Neural cell (in vitro differentiated cells): ENCODE data around the gene CCDC9B. TPM values are rescaled to one million over a fixed set of nuclear protein-coding genes. Genes with fewer than 3 reads are reported as not detected.

Source experiments
- H2AFZ ChIP-seq: fragments of 200-600, 300-800 bp; sonication (generic), shearing (Covaris generic); 2 replicates; pipeline ENCODE4 v1.6.0; 2014; ENCODE audit warnings: low read depth, mild to moderate bottlenecking, antibody characterized with exemption, low read length, moderate library complexity
- H3F3A ChIP-seq: fragments of 200-600 bp; shearing (Covaris generic); 2 replicates; pipeline ENCODE4 v1.6.1; 2016; ENCODE audit warnings: mild to moderate bottlenecking, moderate library complexity, mixed read lengths, antibody characterized with exemption, low read length; ENCODE audit not compliant: insufficient read depth, poor library complexity, severe bottlenecking
- H3K27ac ChIP-seq: fragments of 200-600, 300-800 bp; sonication (generic), shearing (Covaris generic); 2 replicates; pipeline ENCODE4 v1.5.1; 2014; ENCODE audit warnings: mild to moderate bottlenecking, low read length, moderate library complexity
- H3K27me3 ChIP-seq: fragments of 300-800, 200-600 bp; sonication (generic), shearing (Covaris generic); 2 replicates; pipeline ENCODE4 v1.6.0; 2014; ENCODE audit warnings: mild to moderate bottlenecking, low read depth, low read length, moderate library complexity; ENCODE audit not compliant: insufficient read depth
- H3K36me3 ChIP-seq: fragments of 300-800, 200-600 bp; sonication (generic), shearing (Covaris generic); 2 replicates; pipeline ENCODE4 v1.5.1; 2014; ENCODE audit warnings: mild to moderate bottlenecking, antibody characterized with exemption, low read length, moderate library complexity; ENCODE audit not compliant: insufficient read depth
- H3K4me2 ChIP-seq: fragments of 300-800, 200-600 bp; sonication (generic), shearing (Covaris generic); 2 replicates; pipeline ENCODE4 v1.6.0; 2014; ENCODE audit warnings: mild to moderate bottlenecking, low read length
- H3K4me3 ChIP-seq: fragments of 300-800, 200-600 bp; sonication (generic), shearing (Covaris generic); 2 replicates; pipeline ENCODE4 v1.5.1; 2014; ENCODE audit warnings: mild to moderate bottlenecking, low read length, moderate library complexity
- H3K79me2 ChIP-seq: fragments of 200-600 bp; shearing (Covaris generic); replicated peaks from 2 replicates; pipeline ENCODE4 v1.6.0; 2014; ENCODE audit warnings: mild to moderate bottlenecking, low read length, moderate library complexity; ENCODE audit not compliant: insufficient read depth
- H3K9ac ChIP-seq: fragments of 300-800, 200-600 bp; sonication (generic), shearing (Covaris generic); 2 replicates; pipeline ENCODE4 v1.6.1; 2016; ENCODE audit warnings: mild to moderate bottlenecking, low read length, mixed read lengths
- H3K9me2 ChIP-seq: fragments of 200-600 bp; shearing (Covaris generic); 2 replicates; pipeline ENCODE4 v1.6.1; 2016; ENCODE audit warnings: mild to moderate bottlenecking, low read length, mixed read lengths; ENCODE audit not compliant: insufficient read depth
- H3K9me3 ChIP-seq: fragments of 200-600, 300-800 bp; sonication (generic), shearing (Covaris generic); 2 replicates; pipeline ENCODE4 v1.6.1; 2016; ENCODE audit warnings: mild to moderate bottlenecking, mixed run types, low read length, moderate library complexity, mixed read lengths
- H4K20me1 ChIP-seq: fragments of 200-600 bp; shearing (Covaris generic); 2 replicates; pipeline ENCODE4 v1.6.1; 2016; ENCODE audit warnings: mild to moderate bottlenecking, mixed run types; ENCODE audit not compliant: insufficient read depth
- CTCF ChIP-seq: fragments of 450-650 bp; IDR thresholded peaks from 2 replicates; pipeline ENCODE4 v1.5.1; 2014; ENCODE audit warnings: antibody characterized with exemption, mild to moderate bottlenecking, moderate library complexity; ENCODE audit not compliant: poor library complexity, severe bottlenecking
- EP300 ChIP-seq: fragments of 450-650 bp; conservative IDR thresholded peaks from 2 replicates; pipeline ENCODE4 v1.6.1; 2014; ENCODE audit warnings: antibody characterized with exemption, mild to moderate bottlenecking, moderate library complexity; ENCODE audit not compliant: poor library complexity, severe bottlenecking
- EZH2 ChIP-seq: fragments of 200-600, 300-800 bp; shearing (Covaris generic), sonication (generic); IDR thresholded peaks from 2 replicates; pipeline ENCODE4 v1.6.1; 2014; ENCODE audit warnings: antibody characterized with exemption, low read length, borderline replicate concordance, mild to moderate bottlenecking; ENCODE audit not compliant: insufficient read depth, poor library complexity, severe bottlenecking
- MXI1 ChIP-seq: fragments of 450-650 bp; conservative IDR thresholded peaks from 2 replicates; pipeline ENCODE4 v1.6.1; 2014; ENCODE audit warnings: antibody characterized with exemption, mild to moderate bottlenecking; ENCODE audit not compliant: poor library complexity, severe bottlenecking
- POLR2AphosphoS5 ChIP-seq: IDR thresholded peaks from 2 replicates; pipeline ENCODE4 v1.6.1; 2012
- RAD21 ChIP-seq: fragments of 450-650 bp; conservative IDR thresholded peaks from 2 replicates; pipeline ENCODE4 v1.6.1; 2014; ENCODE audit warnings: antibody characterized with exemption, mild to moderate bottlenecking, moderate library complexity
- SMC3 ChIP-seq: fragments of 450-650 bp; conservative IDR thresholded peaks from 2 replicates; pipeline ENCODE4 v1.6.1; 2014; ENCODE audit warnings: antibody characterized with exemption, mild to moderate bottlenecking, moderate library complexity; ENCODE audit not compliant: poor library complexity
- TAF1 ChIP-seq: IDR thresholded peaks from 2 replicates; pipeline ENCODE4 v1.6.1; 2012; ENCODE audit warnings: low read depth
- polyA plus RNA-seq: library from polyadenylated mRNA; depleted of rRNA; stranded (reverse); fragments of >200 nt; gene quantifications from 2 replicates; pipeline ENCODE4 v1.2.3, GENCODE V29; 2014
- TF ChIP-seq, protein P1 (sequence below): IDR thresholded peaks from 2 replicates; pipeline ENCODE4 v1.6.1; 2012; ENCODE audit warnings: borderline replicate concordance

Gene CCDC9B
- polyA plus RNA-seq, 1 donor from 2014 or later = not detected

- H3F3A ChIP-seq = no peaks in the 10 kb centered on the region
- H3K79me2 ChIP-seq = peaks cover 3% of the 10 kb centered on the region
- H3K27me3 ChIP-seq = peaks cover 5% of the 10 kb centered on the region
- H3K9me2 ChIP-seq = no peaks in the 10 kb centered on the region
- H2AFZ ChIP-seq = no peak overlapping the region
- no peaks in the 10 kb centered on the region for H3K9me3 ChIP-seq
- no peak overlapping the region for H3K9ac ChIP-seq
- TF ChIP-seq EZH2 (no peak), RAD21 (no peak), SMC3 (no peak)
- TF ChIP-seq, protein P1, sequence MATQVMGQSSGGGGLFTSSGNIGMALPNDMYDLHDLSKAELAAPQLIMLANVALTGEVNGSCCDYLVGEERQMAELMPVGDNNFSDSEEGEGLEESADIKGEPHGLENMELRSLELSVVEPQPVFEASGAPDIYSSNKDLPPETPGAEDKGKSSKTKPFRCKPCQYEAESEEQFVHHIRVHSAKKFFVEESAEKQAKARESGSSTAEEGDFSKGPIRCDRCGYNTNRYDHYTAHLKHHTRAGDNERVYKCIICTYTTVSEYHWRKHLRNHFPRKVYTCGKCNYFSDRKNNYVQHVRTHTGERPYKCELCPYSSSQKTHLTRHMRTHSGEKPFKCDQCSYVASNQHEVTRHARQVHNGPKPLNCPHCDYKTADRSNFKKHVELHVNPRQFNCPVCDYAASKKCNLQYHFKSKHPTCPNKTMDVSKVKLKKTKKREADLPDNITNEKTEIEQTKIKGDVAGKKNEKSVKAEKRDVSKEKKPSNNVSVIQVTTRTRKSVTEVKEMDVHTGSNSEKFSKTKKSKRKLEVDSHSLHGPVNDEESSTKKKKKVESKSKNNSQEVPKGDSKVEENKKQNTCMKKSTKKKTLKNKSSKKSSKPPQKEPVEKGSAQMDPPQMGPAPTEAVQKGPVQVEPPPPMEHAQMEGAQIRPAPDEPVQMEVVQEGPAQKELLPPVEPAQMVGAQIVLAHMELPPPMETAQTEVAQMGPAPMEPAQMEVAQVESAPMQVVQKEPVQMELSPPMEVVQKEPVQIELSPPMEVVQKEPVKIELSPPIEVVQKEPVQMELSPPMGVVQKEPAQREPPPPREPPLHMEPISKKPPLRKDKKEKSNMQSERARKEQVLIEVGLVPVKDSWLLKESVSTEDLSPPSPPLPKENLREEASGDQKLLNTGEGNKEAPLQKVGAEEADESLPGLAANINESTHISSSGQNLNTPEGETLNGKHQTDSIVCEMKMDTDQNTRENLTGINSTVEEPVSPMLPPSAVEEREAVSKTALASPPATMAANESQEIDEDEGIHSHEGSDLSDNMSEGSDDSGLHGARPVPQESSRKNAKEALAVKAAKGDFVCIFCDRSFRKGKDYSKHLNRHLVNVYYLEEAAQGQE = no peak
- no peaks in the 10 kb centered on the region for H4K20me1 ChIP-seq
- no peak overlapping the region for H3K27ac ChIP-seq
- no peak overlapping the region for H3K4me3 ChIP-seq
- no peak overlapping the region for H3K4me2 ChIP-seq
- no peaks in the 10 kb centered on the region for H3K36me3 ChIP-seq
Measured at GRCh38 chr15:40361640-40362039, 20.9 kb upstream of the CCDC9B start.

GRCh38 chr15:40360015-40360414 lies 19.3 kb upstream of the CCDC9B start:
- Histone ChIP-seq H3K4me2 (no peak overlapping the region), H4K20me1 (no peaks in the 10 kb centered on the region), H3K9me3 (no peaks in the 10 kb centered on the region), H3K36me3 (no peaks in the 10 kb centered on the region), H3K27me3 (peaks cover 5% of the 10 kb centered on the region), H3K27ac (no peak overlapping the region), H3K9me2 (no peaks in the 10 kb centered on the region), H2AFZ (no peak overlapping the region), H3K79me2 (peaks cover 3% of the 10 kb centered on the region), H3K9ac (no peak overlapping the region), H3K4me3 (peak overlapping the region; percentile 95), H3F3A (no peaks in the 10 kb centered on the region)
- no peak for TF ChIP-seq EP300
- no peak for TF ChIP-seq CTCF
- no peak for TF ChIP-seq EZH2
- TF ChIP-seq TAF1 = no peak
- no peak for TF ChIP-seq MXI1
- TF ChIP-seq RAD21 = no peak
- TF ChIP-seq POLR2AphosphoS5 = no peak
